GM12874 (cell line): ENCODE measurements around the gene DYNC2H1.

Experiments used
- TF ChIP-seq, protein P1 (sequence below): IDR thresholded peaks from 2 replicates; pipeline ENCODE4 v1.5.1; 2011; ENCODE audit warnings: low read depth, mild to moderate bottlenecking, control low read depth, low read length, moderate library complexity; ENCODE audit not compliant: insufficient read depth

The DYNC2H1 gene

DNA sequence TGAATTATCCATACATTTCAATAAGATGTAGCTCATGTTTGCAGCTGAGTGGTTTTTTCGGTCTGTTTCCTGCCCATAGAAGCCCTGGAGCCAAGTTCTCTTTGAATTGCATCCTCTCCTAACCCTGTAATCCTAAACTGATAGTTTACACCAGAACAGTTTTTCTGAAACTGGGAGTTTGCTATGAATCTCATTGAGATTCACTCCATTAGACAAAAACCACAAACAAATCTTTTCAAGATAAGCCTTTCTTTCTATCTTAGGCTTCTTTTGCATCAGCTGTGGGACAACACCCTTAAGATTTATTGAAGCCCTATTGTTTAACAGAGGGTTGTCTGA, 324.8 kb downstream of the DYNC2H1 start:
- TF ChIP-seq, protein P1, sequence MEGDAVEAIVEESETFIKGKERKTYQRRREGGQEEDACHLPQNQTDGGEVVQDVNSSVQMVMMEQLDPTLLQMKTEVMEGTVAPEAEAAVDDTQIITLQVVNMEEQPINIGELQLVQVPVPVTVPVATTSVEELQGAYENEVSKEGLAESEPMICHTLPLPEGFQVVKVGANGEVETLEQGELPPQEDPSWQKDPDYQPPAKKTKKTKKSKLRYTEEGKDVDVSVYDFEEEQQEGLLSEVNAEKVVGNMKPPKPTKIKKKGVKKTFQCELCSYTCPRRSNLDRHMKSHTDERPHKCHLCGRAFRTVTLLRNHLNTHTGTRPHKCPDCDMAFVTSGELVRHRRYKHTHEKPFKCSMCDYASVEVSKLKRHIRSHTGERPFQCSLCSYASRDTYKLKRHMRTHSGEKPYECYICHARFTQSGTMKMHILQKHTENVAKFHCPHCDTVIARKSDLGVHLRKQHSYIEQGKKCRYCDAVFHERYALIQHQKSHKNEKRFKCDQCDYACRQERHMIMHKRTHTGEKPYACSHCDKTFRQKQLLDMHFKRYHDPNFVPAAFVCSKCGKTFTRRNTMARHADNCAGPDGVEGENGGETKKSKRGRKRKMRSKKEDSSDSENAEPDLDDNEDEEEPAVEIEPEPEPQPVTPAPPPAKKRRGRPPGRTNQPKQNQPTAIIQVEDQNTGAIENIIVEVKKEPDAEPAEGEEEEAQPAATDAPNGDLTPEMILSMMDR = no peak

DNA sequence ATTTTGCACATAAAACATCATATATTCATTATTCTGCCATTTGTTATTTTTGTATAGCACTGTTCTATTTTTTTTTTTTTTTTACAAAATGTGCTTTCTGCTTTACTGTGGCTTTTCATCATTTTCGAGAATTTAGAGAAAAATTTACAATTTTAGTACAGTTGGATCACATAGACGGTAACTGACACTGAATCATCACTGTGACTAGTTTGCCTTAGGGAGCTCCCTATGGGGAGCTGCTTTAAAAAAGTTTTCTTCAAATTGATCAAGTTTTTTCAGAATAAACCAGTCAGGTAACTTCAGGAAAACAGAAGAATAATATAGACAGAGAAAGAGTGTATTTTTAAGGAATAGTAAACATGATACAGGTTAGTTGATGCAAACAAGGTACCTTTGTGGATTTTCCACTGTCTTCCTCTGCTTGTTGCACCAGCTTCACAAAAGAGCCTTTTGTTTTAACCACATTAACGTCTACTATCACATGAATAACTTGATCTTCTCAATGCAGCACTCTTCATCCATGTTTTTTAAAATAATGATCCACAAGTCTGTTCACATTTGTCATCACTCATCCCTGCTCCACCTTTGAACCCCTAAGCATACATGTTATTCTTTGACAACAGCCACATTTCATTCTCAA, 327.0 kb downstream of the DYNC2H1 start:
- TF ChIP-seq, protein P1 = no peak

DNA sequence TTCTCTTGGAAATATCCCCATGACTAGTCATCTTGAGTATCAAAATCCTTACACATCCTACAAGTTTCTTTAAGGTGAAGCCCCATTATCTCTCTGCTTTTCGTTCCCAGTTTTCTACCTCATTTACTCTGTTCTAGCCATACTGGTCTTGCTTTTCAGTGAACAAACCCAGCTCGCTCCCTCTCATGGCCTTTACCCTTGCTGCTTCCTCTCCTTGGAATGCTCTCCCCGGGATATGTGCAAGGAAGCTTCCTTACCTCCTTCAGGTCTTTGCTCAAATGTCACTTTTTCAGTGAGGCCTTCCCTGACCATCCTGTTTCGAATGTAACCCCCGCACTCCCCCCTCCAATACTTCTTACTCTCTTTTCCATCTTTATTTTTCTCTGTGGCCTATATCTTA, 331.8 kb downstream of the DYNC2H1 start:
- TF ChIP-seq, protein P1 = no peak

DNA sequence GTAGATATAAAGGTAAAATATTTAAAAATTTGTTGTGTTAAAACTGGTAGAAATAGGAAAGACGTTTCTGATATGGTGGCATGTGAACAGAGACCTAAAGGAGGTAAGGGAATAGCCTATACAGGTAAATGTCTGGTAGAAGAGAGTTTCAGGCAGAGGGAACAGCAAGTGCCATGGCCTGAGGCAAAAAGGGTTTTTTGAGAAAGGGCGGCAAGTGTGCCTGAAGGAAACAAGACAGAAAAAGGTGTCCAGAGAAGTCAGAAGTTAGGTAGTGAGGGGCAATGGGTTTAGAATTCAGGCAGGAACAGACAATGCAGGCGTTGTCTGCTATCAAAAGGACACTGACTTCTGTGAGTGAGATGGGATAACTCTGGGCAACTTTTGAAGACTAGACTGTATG, 339.7 kb downstream of the DYNC2H1 start:
- TF ChIP-seq, protein P1 = no peak

DNA sequence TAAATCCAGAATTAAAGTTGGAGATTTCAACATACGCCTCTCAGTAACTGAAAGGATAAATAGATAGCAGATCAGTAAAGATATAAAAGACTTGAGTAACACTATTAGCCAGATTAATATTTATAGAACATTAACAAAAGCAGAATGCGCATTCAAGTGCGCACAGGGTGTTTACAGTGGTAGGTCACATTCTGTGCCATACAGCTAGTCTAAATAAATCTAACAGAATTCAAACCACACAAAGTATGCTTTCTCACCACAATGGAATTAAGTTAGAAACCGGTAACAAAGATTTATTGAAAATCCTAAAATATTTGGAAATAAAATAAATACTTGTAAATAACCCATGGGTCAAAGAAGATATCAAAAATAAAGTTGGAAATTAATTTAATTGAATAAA, 341.0 kb downstream of the DYNC2H1 start:
- TF ChIP-seq, protein P1 = no peak

DNA sequence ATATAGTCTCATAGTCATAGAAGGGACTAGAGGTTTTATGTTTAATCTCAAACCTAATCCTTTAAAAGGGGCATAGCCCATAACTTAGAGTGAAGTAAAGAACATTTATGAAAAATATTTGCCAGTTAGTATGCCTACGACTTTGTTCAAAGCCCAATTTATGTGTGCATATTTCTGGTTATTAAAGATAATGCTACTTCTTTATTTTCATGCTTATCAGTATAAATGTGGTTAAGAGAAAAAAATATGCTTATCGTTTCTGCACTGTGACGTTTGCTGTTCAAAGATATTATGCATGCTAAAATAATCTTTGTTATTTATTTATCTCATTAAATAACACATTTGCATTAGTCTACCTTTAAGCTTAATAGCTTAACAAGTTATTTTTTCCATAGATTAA, 343.9 kb downstream of the DYNC2H1 start:
- TF ChIP-seq, protein P1 = no peak

DNA sequence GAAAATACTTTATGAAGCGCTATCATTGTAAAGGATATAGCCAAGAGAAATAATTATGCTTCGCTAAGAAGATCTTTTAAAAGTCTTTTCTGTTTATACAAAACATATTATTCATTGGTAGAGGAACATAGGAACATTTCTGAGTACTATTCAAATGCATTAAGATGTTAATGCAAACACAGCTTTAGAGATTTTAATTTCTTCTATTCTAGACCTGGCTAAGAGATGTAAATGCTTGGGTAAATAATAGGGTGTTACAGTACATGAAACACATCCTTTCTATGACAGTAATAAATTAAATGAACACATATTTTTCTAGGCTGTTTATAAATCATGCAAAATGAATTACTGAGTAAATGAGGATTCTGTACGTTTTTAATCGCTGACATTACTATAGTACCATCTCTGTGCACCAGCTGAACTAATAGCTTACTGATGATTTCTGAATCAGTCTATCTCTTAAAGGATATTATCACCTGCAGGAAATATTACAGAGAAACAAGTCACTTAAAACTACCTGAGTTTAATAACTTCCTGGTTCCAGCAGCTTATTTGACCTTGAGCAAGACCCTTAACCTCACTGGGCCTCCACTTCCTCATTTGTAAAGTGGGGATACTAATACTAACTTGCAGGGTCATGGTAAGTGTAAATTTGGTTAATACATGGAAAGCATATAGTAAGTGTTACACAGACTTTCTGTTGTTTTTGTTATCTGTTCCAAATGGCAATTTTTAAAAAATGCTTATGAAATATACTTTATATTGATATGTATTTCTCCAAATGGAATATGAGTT, 344.9 kb downstream of the DYNC2H1 start:
- TF ChIP-seq, protein P1 = no peak
